SU-DHL-6 (cell line): ENCODE results near the gene RGPD5.
"Not testable (repeated sequence)": the region's sequence is repeated elsewhere in the genome, so short reads cannot be mapped to it uniquely, and the experiment has no call there.

ENCODE experiments used
- EZH2phosphoT487 ChIP-seq: fragments of 200-600 bp; sonication (generic), shearing (Covaris generic); conservative IDR thresholded peaks from 2 replicates; pipeline ENCODE4 v1.6.1; 2018; ENCODE audit warnings: mild to moderate bottlenecking, antibody characterized with exemption, low read length, moderate library complexity, mixed read lengths
- TF ChIP-seq, protein P1 (sequence below): fragments of 200-600 bp; sonication (generic); IDR thresholded peaks from one replicate; pipeline ENCODE4 v1.5.1; 2017; ENCODE audit warnings: antibody characterized with exemption, mild to moderate bottlenecking, low read length, moderate library complexity; ENCODE audit not compliant: insufficient read depth, poor library complexity, severe bottlenecking

DNA sequence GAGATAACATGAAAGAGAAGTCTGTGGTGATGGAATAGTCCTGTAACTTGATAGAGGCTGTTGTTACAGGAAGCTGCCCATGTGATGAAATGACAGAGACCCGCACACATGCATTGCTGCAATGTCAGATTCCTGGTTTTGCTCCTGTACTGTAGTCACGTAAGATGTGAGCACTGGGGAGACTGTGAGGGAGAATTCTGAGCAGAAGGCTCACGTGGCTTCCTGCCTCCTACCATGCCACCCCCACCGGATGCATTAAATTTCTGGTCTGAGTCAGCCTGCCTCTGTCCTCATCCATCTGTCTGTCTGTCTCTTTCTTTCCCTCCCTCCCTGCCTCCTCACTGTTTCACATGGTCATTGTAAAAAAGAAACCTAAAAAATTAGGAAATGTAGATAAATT lies 102.1 kb downstream of the RGPD5 start:
- TF ChIP-seq, protein P1, sequence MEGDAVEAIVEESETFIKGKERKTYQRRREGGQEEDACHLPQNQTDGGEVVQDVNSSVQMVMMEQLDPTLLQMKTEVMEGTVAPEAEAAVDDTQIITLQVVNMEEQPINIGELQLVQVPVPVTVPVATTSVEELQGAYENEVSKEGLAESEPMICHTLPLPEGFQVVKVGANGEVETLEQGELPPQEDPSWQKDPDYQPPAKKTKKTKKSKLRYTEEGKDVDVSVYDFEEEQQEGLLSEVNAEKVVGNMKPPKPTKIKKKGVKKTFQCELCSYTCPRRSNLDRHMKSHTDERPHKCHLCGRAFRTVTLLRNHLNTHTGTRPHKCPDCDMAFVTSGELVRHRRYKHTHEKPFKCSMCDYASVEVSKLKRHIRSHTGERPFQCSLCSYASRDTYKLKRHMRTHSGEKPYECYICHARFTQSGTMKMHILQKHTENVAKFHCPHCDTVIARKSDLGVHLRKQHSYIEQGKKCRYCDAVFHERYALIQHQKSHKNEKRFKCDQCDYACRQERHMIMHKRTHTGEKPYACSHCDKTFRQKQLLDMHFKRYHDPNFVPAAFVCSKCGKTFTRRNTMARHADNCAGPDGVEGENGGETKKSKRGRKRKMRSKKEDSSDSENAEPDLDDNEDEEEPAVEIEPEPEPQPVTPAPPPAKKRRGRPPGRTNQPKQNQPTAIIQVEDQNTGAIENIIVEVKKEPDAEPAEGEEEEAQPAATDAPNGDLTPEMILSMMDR: not testable (repeated sequence)
- TF ChIP-seq EZH2phosphoT487: not testable (repeated sequence)
